NCI-H510A treated with DMSO at 0.1 percent for 48 hours (cell line): ENCODE results near the gene LRRIQ4.

ENCODE experiments used
- DNase-seq: peaks from one replicate; lab custom pipeline; 2025; lab: John Stamatoyannopoulos, UW

The LRRIQ4 gene

DNA sequence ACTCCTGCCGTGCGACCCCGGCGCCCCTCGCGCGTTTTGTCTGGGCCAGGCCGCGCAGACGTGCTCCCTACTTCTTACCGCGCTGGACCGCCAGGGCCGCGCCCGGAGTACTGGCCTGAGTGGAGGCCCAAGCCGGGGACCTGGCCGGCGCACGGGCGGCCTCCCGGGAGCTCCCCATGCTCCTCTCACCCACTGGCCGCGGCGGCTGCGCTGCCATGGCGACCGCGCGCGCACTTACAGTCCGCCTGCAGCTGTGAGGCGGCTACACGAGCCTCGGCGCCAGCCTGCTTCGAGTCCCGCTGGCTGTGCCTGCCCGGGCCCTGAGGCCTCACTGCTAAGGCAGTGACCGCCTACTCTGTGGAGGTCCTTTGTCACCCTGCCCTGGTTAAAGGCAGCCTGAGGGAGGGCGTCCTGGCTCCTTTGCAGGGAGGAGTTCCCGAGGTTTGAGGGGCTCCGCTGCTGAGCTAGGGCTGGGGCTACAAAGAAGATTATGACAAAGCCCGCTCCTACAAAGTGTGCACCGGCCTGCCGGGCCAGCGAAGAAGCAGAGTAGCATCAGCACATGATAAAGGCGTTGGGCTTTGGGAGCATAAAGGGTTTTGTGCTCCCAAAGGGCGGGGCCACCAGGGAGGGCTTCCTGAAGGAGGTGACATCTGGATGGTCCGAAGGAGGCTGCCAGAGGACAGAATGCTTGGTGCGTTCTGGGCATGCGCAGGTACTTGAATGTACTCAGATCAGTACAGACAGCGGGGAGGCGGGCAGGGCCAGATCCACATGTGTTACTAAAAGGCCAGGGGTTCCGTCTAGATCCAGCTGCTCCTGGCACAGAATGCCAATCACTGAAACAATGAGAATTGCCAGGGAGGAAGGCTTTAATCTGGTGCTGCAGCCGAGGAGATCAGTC is at the start of gene LRRIQ4, which contains the start of gene LRRC34:
Gene LRRIQ4, plus strand, starts transcription at position 539 of the 904 bp plus-strand sequence. CDS start 9,052 bp downstream, outside the sequence.
Gene LRRC34, minus strand, starts transcription at position 573 of the 904 bp plus-strand sequence. Its CDS starts 356 bp downstream, at position 217.
- DNase-seq = peak; percentile 96

DNA sequence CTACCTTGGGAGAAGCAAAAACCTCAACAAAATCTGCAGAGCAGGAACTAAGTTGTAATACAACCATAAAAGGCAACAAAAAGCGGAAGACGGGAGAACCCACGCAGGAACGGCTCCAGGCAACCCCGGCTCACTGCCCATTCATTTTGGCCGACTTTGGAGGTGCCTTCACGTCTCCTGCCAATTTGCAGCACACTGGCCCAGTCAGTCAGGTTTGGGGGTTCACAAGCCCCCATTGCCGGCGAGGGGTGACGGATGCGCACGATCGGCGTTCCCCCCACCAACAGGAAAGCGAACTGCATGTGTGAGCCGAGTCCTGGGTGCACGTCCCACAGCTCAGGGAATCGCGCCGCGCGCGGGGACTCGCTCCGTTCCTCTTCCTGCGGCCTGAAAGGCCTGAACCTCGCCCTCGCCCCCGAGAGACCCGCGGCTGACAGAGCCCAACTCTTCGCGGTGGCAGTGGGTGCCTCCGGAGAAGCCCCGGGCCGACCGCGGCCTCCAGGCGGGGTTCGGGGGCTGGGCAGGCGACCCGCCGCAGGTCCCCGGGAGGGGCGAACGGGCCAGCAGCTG is 48.3 kb upstream of the LRRIQ4 start:
- no peak for DNase-seq

DNA sequence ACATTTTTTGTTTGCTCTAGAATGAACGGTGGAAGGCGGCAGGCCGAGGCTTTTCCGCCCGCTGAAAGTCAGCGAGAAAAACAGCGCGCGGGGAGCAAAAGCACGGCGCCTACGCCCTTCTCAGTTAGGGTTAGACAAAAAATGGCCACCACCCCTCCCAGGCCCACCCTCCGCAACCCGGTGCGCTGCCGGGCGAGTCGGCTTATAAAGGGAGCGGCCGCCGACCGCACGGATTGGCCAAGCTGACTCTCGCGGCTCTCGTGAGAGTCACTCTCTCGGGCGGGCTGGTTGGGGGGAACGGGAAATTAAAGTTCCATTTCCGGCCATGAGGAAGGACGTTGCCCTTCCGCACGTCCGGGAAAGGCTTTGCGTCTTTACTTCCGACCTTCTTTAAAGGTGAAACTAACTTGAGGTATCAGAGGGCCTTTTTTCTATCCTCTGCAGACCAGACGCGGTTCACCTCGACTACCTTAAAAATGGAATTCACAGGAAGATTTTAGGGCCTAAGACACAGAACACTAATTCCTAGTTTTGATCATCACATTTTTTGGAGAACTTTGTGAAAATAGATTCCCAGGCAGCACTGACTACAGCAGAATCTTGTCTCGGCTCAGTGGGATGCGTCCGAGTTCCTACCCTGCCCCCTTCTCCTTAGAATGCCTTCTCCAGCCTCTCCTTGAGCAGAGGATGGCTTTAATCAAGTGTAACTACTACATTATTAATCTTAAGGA is 47.6 kb upstream of the LRRIQ4 start, which contains the start of gene TERC:
Gene TERC, minus strand, starts transcription at position 179 of the 731 bp plus-strand sequence.
- DNase-seq = peak; percentile 63

DNA sequence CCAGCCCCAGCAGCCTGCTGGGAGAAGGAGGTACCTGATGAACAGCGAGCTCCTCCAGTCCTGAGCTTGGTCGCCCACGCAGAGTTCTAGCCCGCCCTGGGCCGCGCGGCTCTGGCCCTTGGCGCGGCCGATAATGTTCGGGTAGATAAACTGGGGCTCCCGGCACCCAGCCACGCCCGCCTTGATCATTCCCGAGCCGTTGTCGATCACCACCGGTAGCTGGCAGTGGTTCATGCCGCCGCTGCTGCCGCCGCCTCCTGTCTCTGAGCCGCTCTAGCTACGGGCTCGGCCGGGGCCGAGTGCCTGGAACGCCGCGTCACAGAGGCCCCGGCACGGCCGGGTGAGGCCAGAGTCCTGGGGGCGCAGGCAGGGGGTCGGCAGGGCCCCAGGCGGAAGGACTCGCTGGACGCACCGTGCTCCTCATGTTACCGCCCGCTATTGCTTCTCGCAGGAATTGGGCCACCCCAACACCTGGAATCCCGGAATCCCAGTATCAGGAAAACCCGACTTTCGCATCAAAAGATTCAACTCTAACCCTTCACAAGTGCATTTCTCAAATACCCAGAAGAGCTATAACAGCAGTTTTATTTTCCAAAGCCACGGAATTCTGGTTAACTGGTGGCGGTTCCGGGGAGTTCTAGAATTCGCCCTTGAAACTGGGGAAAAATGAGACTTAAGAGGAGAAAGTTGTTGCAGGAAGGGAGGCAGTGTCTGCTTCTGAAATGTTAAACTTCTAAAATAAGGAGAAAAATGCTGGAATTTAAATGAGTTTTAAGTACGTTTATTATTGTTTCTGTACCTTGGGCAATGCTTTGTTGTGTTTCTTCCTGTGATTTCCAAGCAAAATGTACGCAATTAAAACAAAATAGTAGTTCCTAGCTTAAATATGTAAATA is 43.1 kb upstream of the LRRIQ4 start, which contains the start of gene ACTRT3:
Gene ACTRT3, minus strand, starts transcription at position 275 of the 895 bp plus-strand sequence. Its CDS starts 41 bp downstream, at position 234.
- peak; percentile 87 for DNase-seq

DNA sequence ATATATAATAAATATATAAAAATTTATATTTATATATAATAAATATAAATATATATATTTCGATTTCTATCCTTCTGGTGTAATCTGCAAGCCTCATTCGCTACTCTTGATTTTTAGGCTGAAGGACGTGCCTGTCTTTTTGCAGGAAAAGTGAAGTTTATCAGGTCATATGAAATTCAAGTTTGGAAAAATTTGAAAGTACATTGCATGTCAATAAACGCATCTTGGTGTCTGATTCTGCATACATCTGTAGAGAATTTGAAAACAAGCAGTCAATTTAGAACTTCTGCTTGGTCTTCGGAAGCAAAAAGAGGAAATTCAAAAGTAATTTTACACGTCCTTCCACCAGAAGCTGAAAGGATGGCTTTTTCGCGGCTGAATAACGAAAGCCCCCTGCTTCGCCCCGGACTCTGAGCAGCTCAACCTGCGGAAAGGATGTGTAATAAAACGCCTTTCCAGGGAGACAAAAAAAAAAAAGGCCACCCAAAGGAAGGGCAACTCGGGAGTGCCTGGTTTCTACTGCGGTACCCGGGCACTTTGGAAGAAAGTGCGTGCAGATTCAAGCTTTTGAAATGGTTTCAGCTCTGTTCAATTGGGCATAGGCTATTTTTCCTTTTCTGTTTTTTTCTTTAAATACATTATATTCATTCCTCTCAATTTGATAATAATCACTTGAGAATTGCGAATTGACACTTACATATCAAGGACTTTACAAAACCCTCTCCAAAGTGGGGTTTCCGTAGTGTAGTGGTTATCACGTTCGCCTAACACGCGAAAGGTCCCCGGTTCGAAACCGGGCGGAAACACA is 41.0 kb upstream of the LRRIQ4 start:
- DNase-seq = peak; percentile 95

DNA sequence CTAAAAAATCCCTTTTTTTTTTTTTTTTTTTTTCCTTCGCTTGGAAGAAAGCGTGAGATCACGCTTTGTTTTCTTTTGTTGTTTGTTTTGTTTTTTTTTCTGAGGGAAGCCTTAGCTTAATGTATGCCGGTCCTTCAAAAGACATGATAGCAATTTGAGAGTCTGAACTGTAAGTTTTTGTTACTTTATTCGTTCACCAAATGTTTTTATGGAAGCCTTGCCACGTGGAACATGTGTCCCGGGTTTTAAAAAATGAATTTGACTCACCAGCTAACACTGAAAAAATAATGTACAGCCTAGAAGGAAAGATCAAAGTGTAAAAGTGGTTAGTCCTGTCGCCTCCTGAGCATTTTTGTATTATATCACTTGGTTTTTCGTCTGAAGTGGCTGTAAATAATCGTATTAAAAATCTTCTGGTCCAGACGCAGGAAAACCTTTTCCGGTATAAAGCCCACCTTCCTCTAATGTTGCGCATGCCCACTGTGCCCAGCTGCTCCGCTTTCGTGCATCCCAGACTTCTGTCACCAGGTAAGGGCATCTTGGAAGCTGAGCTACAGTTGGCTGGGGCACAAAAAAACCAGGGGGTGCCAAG is 40.3 kb upstream of the LRRIQ4 start:
- peak; percentile 87 for DNase-seq

DNA sequence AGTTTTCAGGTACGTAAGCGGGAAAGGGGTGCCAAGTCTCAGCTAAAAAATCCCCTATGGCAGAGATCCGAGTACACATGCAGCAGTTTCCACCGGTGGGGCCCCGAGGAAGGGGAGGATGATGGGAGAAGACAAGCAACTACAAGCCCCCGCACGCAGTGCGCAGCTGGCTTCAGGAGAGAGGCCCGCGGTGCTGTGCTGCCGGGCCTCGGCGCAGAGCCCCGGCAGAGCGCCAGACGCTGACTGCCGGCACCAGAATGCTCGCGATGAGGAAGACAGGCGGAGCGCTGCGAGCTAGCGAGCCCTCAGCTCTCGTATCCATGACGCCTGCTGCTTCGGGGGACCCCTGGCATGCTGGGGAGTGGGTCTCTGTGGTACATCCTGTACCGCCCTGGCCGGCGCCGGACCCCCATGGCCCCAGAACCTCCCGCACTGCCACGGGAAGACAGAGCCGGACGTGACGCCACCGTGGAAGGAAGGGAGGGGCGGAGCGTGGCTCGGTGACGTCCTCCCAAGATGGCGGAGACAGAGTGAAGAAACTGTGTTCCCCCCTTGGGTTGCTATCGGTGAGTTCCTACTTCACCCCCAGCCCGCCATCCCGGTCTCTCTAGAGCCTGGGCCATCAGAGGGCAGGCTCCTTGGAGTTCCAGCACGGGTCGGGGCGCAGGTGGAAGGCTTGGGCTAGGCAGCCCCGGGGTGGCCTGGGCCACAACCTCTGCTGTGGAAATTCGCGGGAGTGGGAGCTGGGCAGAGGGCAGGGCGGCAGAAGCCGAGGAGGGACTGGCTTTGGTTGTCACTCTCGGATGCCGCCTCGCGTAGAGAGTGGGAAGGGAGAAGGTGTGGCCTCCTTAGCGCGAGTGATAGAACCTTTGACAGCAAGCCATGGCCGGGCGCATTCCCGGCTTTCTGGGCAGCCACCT is 39.5 kb upstream of the LRRIQ4 start, which contains the start of gene MYNN:
Gene MYNN, plus strand, starts transcription at position 500 of the 920 bp plus-strand sequence. CDS start 900 bp downstream, outside the sequence.
- DNase-seq = peak; percentile 83

DNA sequence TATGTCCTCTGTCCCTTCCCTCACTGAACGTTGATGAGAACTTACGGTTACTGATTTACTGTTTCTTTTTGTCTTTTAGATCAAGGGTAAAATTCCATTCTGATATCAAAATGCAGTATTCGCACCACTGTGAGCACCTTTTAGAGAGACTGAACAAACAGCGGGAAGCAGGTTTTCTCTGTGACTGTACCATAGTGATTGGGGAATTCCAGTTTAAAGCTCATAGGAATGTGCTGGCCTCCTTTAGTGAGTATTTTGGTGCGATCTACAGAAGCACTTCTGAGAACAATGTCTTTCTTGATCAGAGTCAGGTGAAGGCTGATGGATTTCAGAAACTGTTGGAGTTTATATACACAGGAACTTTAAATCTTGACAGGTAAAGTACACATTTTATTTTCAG is 38.5 kb upstream of the LRRIQ4 start:
- no peak for DNase-seq

DNA sequence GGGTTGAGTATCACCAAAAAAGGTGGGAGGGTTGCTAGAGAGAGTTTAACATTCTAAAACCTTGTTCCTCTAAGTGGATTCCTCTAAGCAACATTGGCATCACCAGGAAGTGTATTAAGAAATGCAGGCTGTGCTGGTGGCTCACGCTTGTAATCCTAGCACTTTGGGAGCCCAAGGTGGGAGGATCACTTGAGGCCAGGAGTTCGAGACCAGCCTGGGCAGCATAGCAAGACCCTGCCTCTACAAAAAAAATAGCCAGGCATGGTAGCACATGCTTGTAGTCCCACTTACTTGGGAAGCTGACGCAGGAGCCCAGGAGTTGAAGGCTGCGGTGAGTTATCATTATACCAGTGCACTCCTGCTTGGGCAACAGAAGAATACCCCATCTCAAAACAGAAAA is 34.8 kb upstream of the LRRIQ4 start:
- DNase-seq = no peak

DNA sequence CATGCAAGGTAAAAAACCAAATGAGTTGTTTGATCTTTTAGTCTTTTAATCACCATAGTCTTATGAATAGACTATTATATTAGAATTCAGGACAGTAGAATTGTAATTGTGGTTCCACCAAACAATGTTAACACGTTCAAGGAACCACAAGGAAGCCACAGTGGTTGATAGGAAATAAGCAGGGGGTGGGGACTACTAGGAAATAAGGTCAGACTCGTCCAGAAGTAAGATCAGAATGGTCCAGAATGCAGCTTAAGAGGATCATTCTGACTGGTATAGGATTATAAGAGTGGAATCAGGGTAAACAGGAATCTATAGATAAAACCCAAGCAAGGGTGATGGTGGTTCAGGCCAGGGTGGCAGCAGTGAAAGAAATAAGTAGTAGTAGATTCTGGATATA is 31.9 kb upstream of the LRRIQ4 start:
- DNase-seq = no peak

DNA sequence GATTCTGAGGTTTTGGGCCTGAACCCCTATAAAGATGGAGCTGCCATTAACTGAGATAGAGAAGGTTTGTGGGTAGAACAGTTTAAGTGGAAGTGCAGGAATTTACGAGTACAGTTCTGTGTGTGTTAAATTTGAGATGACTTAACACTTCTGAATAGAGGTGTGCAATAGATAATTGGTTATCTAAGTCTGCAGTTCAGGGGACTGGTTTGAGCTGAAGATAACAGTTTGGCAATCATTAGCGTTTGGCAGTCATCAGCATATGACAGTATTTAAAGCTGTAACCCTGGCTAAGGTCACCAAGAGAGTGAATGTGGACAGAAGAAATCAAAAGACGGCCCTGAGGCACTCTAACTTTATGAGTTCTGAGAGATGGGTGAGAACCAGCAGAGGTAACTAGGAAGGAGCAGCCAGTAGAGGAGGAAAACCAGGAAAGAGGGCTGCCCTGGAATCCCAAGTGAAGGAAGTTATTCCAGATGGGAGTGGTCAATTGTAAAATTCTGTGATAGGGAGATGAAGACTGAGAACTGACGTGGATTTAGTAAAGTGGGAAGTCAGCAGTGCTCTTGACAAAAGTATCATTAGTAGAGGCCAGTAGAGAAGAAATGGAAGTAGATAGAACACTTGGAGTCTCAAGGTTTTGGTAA is 31.3 kb upstream of the LRRIQ4 start:
- DNase-seq = no peak

DNA sequence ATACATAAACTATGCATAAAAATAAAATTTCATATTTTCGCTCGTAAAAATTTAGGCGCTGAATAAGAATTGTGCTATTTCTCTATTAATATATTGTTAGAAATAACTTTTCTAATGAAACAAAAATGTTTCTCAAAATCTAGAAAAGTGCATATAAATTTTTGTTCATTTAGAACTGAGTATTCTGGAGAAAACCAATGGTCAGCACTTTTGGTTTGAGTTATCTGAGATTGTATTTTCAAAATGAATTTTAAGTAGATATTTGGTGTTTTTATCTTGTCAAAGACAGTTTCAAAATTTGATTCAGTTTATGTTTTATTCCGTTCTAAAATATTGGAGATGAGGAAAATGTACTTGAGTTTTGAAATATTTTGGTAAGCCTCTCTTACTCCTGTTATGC is 25.6 kb upstream of the LRRIQ4 start:
- no peak for DNase-seq

DNA sequence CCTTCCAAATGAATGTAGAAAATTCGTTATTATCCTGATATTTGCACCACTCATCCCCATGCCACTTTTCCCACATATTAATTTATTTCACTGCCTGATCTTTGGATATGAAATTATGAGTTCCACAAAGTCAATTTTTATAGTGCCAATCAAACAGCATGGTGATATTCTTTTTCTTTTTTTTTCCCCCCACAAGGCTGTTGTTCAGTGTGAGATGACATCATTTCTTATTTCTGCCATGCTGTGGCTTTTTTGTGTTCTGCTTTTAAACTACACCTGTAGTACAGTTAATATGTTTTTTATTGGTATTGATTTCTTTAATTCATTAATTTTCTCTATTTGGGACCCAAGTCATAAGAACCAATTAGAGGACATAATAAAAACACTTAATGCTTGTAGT is 24.9 kb upstream of the LRRIQ4 start:
- no peak for DNase-seq

DNA sequence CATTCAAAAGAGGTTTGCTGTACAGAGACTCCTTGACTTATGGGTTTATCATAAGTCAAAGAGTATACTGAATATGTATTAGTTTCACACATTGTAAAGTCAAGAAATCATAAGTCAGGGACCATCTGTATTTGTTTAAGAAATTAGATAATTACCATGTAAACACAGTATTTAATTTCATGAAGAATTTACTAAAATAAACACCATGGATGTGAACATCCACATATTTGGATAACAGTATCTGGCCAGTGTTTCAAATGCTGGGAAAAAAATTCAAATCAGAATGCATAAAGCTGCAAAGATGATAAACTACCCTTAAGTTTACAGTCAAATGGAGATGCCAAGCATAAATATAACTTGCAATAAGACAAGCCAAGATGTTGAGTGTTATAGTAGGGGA is 22.5 kb upstream of the LRRIQ4 start:
- no peak for DNase-seq

DNA sequence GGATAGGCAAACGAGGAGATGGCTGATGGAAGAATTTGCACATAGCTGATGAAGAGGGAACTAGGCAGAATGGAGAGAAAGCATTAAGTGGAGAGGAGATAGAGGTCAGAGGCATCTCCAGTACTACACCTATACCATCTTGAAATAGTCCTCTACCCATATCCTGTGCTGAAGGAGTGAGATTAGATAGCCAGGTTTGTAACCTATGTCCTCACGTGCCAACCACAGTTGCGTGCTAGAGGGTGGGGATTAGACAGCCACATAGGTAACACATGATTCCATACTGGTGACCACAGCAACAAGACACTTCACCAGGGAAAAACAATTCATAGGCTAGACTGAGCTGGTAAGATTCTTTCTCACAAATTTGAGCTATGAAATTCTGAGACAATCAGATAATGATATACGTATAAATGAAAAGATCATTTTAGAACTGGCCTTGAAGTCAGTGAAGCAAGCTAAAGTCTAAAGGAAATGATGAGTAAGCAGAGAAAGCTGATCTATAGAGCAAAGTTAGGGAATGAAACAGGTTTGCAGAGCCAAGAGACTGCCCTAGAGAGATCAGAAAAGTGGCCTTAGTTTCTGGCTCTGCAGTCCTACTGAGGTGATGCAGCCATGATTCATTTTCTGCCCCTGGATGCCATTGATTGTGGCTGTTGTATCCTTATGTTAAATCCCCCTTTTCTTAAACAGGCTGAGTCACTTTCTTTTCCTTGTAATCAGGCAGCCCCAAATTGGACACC is 21.8 kb upstream of the LRRIQ4 start:
- DNase-seq = no peak

DNA sequence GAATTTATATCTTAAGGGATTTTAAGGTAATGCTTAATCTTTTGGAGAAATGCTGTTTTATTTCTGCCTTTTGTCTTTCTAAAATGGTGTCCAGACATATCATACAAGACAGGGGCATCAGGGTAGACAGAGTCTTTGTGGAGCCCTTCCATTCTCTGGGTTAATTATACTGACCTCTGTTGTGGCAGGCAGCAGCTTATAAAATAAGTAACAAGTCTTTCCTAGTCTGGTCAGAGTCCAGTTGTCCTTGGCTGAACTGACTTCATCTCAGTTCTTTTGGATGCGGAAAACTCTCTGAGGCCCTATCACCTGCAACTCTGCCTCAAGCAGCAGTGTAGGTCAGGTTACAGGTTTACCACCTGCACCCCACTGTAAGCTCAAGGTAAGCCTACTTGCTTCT is 20.3 kb upstream of the LRRIQ4 start:
- no peak for DNase-seq

DNA sequence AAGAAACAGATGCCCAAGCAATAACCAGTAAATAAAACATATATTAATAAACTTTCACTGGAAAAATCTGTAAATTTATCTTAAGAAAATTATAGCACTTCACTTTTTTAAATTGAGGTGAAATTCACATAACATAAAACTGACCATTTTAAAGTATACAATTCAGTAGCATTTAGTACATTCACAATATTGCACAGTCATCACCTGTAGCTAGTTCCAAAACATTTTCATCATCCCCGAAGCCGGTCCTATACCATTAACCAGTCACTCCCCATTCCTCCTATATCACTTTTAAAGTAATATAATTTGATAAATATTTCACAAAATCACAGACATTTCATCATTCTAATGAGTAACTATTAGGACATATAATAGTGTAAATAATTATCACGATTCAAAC is 8.0 kb upstream of the LRRIQ4 start:
- DNase-seq = no peak
